Endothelial cell of umbilical vein (primary cell): Measurements from ENCODE around the gene ATP5PB. TPM values are rescaled to one million over a fixed set of nuclear protein-coding genes. Genes with fewer than 3 reads are reported as not detected.

Experiments
- BruUV-seq: library from RNA; stranded (reverse); fragments of 400-500 nt; replicated peaks from 2 replicates; lab custom pipeline; 2021; lab: Mats Ljungman, UMichigan
- CTCF ChIA-PET: fragments of 300-600, 350-600 bp; sonication (Branson Sonifier 250); formaldehyde crosslinking; loops from one replicate; lab custom pipeline; 2021; ENCODE audit warnings: antibody characterized with exemption, inconsistent platforms; lab: Charles Lee
- POLR2A ChIA-PET: fragments of 300-600, 350-600 bp; sonication (Branson Sonifier 250); formaldehyde crosslinking; loops from one replicate; lab custom pipeline; 2021; ENCODE audit warnings: antibody characterized with exemption, inconsistent platforms; lab: Charles Lee
- DNase-seq: peaks from one replicate; pipeline ENCODE4 v3.0.0-alpha.2; 2011; ENCODE audit warnings: low read depth, low spot score
- FAIRE-seq: peaks from 2 replicates; lab custom pipeline; 2011; peaks lifted over from hg19 to GRCh38; lab: Jason Lieb, UNC
- H2AFZ ChIP-seq: 2 replicates; pipeline ENCODE4 v1.6.0; 2012; ENCODE audit warnings: low read depth, low read length, control low read depth, inconsistent platforms
- H3K27ac ChIP-seq: 2 replicates; pipeline ENCODE4 v1.5.1; 2011; ENCODE audit warnings: low read depth, mild to moderate bottlenecking, control low read depth, low read length, moderate library complexity; ENCODE audit not compliant: insufficient read depth
- H3K27me3 ChIP-seq, 2 experiments: 2 replicates each; pipeline versions ENCODE4 v1.6.0 to v1.6.1; 2011; ENCODE audit warnings: low read length in 2 of 2, mixed read lengths in 1 of 2; ENCODE audit not compliant: control insufficient read depth in 2 of 2, insufficient read depth in 2 of 2
- H3K36me3 ChIP-seq, 2 experiments: 2 replicates in 1 of 2; 3 replicates in 1 of 2; pipeline ENCODE4 v1.5.1; 2011; ENCODE audit warnings: low read length in 2 of 2, mild to moderate bottlenecking in 1 of 2, moderate library complexity in 1 of 2; ENCODE audit not compliant: control insufficient read depth in 2 of 2, insufficient read depth in 2 of 2; ENCODE audit errors: extremely low read depth in 1 of 2
- H3K4me1 ChIP-seq: 3 replicates; pipeline ENCODE4 v1.5.1; 2011; ENCODE audit warnings: mild to moderate bottlenecking, low read length; ENCODE audit not compliant: control insufficient read depth, insufficient read depth; ENCODE audit errors: extremely low read depth
- H3K4me2 ChIP-seq: 2 replicates; pipeline ENCODE4 v1.6.1; 2011; ENCODE audit warnings: low read length, control low read depth, mixed read lengths; ENCODE audit not compliant: insufficient read depth
- H3K4me3 ChIP-seq, 3 experiments: fragments of 200-600 bp in 1 of 3; sonication (generic), shearing (Covaris generic) in 1 of 3; replicated peaks in 1 of 3; 2 replicates each; pipeline ENCODE4 v1.5.1; 2011 to 2016; ENCODE audit warnings: control low read depth in 3 of 3, low read length in 3 of 3, mild to moderate bottlenecking in 2 of 3, inconsistent platforms in 1 of 3, low read depth in 1 of 3, moderate library complexity in 1 of 3; ENCODE audit not compliant: insufficient read depth in 1 of 3
- H3K79me2 ChIP-seq: 2 replicates; pipeline ENCODE4 v1.6.0; 2012; ENCODE audit warnings: low read length, inconsistent platforms; ENCODE audit not compliant: control insufficient read depth, insufficient read depth
- H3K9ac ChIP-seq: replicated peaks from 2 replicates; pipeline ENCODE3; 2011; ENCODE audit warnings: low read length, control low read depth; ENCODE audit not compliant: insufficient read depth; ENCODE audit errors: extremely low read depth
- H3K9me1 ChIP-seq: replicated peaks from 3 replicates; pipeline ENCODE4 v1.6.0; 2011; ENCODE audit warnings: mild to moderate bottlenecking, low read length; ENCODE audit not compliant: control insufficient read depth, insufficient read depth; ENCODE audit errors: extremely low read depth
- H3K9me3 ChIP-seq: replicated peaks from 2 replicates; pipeline ENCODE4 v1.5.1; 2012; ENCODE audit warnings: low read length, inconsistent platforms; ENCODE audit not compliant: control insufficient read depth, insufficient read depth
- H4K20me1 ChIP-seq: replicated peaks from 2 replicates; pipeline ENCODE3; 2011; ENCODE audit warnings: mild to moderate bottlenecking, low read length; ENCODE audit not compliant: control insufficient read depth, insufficient read depth; ENCODE audit errors: extremely low read depth
- EZH2 ChIP-seq: IDR thresholded peaks from 2 replicates; pipeline ENCODE4 v1.6.1; 2012; ENCODE audit warnings: borderline replicate concordance, low read depth, mild to moderate bottlenecking, moderate library complexity, low read length, inconsistent platforms; ENCODE audit not compliant: severe bottlenecking
- FOS ChIP-seq: IDR thresholded peaks from 2 replicates; pipeline ENCODE4 v1.6.1; 2011; ENCODE audit warnings: mild to moderate bottlenecking, low read length, moderate library complexity, borderline replicate concordance; ENCODE audit not compliant: insufficient read depth
- GATA2 ChIP-seq: IDR thresholded peaks from 2 replicates; pipeline ENCODE4 v1.7.0; 2011; ENCODE audit warnings: low read depth, mild to moderate bottlenecking, moderate library complexity, mixed read lengths, low read length; ENCODE audit not compliant: insufficient read length, insufficient read depth
- JUN ChIP-seq: IDR thresholded peaks from 2 replicates; pipeline ENCODE4 v1.6.1; 2011; ENCODE audit warnings: borderline replicate concordance, low read depth; ENCODE audit not compliant: insufficient read length, insufficient read depth
- MYC ChIP-seq: IDR thresholded peaks from one replicate; pipeline ENCODE4 v1.6.1; 2011; ENCODE audit warnings: mild to moderate bottlenecking, low read depth, low read length
- POLR2A ChIP-seq: IDR thresholded peaks from 2 replicates; pipeline ENCODE4 v1.6.1; 2012; ENCODE audit warnings: low read depth, mild to moderate bottlenecking, control low read depth, low read length
- POLR2AphosphoS5 ChIP-seq: IDR thresholded peaks from 2 replicates; pipeline ENCODE4 v1.6.1; 2012; ENCODE audit warnings: low read depth, mild to moderate bottlenecking, control low read depth, low read length, moderate library complexity; ENCODE audit not compliant: insufficient read depth
- dilution Hi-C: fragments of 300-500 bp; cut with MboI; formaldehyde crosslinking; loops from one replicate; pipeline ENCODE4 v1.15.0; 2019; ENCODE audit warnings: low sequenced_read_pairs; ENCODE audit not compliant: extremely low pct_ligation_motif_present
- intact Hi-C: fragments of 100-400 bp; cut with micrococcal nuclease; formaldehyde crosslinking; loops from one replicate; pipeline ENCODE4 v1.10.0; 2022
- polyA plus RNA-seq, 4 experiments: library from polyadenylated mRNA; depleted of rRNA in 3 of 4; stranded (reverse) in 3 of 4; unstranded in 1 of 4; fragments of >200 nt; gene quantifications; 2 replicates each; pipeline versions ENCODE4 v1.2.1 to v1.2.3, GENCODE V29; 2011 to 2012; ENCODE audit warnings: missing spikeins in 1 of 4
- total RNA-seq: library from RNA; stranded (reverse); gene quantifications from 2 replicates; pipeline ENCODE4 v1.2.3, GENCODE V29; 2021
- TF ChIP-seq, protein P1 (sequence below), 2 donors: IDR thresholded peaks; 1 replicate in 1 of 2; 2 replicates in 1 of 2; pipeline ENCODE4 v1.5.1; 2011; ENCODE audit warnings: low read length in 2 of 2, mild to moderate bottlenecking in 2 of 2, moderate library complexity in 2 of 2, control low read depth in 1 of 2, inconsistent platforms in 1 of 2, low read depth in 1 of 2; ENCODE audit not compliant: insufficient read depth in 1 of 2; ENCODE audit errors: extremely low read depth in 1 of 2
- TF ChIP-seq, protein P2 (sequence below): IDR thresholded peaks from 2 replicates; pipeline ENCODE4 v1.6.1; 2011; ENCODE audit not compliant: insufficient read depth, insufficient read length

The ATP5PB gene
- total and polyA plus RNA-seq, 2 donors (not counting 3 experiments of a cell fraction or from before 2014, with no cell fraction given): 231 to 244 TPM

DNA sequence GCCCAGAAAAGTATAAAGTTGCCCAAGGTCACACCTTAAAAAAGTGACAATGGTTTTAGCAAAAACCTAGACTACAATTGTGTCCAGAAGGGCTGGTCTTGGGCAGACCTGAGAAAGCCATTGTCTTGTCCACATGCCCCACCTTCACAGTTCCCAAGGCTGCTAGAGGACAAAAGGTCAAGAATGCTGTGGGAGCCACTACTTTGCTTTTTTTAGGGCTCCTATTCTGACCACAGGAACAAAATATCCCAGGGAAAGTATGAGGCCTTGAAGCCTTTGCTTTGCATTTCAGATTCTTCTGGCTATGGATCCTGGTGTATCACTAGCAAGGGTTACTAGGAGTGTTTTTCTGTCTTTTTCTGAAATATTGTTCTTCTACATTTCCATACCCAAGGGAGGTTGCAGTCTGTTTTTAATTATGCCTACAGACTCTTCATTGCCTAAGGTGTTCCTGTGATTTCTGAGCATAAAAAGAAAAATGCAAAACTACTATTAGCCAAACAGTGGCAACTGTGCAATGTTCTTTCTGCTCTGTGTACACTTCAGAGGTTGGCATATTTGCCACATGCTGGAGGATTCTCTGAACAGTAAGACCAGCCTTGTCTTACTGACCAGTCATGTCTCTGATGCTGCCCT, 35.2 kb downstream of the ATP5PB start:
- H3K4me3 ChIP-seq: no peak overlapping the region
- no peaks in the 10 kb centered on the region for H3K9me3 ChIP-seq
- no peaks in the 10 kb centered on the region for H3K36me3 ChIP-seq
- H3K4me1 ChIP-seq: no peaks in the 10 kb centered on the region
- H3K27ac ChIP-seq: no peak overlapping the region
- no peaks in the 10 kb centered on the region for H4K20me1 ChIP-seq
- no peak overlapping the region for H3K4me2 ChIP-seq
- no peak for FAIRE-seq
- DNase-seq: no peak
- H3K27me3 ChIP-seq: peaks cover 2 to 10% of the 10 kb centered on the region in 2 experiments
- intact Hi-C loops (loop anchor here (5.0 kb wide), 1 partner anchor 883 kb away; no protein-coding TSS in a partner anchor), dilution Hi-C loops (no loop called here)
- BruUV-seq: no TSS peak
- H3K9ac ChIP-seq: no peak overlapping the region
- H3K9me1 ChIP-seq: no peaks in the 10 kb centered on the region
- no peak overlapping the region for H2AFZ ChIP-seq
- no peaks in the 10 kb centered on the region for H3K79me2 ChIP-seq
- TF ChIP-seq, protein P1, sequence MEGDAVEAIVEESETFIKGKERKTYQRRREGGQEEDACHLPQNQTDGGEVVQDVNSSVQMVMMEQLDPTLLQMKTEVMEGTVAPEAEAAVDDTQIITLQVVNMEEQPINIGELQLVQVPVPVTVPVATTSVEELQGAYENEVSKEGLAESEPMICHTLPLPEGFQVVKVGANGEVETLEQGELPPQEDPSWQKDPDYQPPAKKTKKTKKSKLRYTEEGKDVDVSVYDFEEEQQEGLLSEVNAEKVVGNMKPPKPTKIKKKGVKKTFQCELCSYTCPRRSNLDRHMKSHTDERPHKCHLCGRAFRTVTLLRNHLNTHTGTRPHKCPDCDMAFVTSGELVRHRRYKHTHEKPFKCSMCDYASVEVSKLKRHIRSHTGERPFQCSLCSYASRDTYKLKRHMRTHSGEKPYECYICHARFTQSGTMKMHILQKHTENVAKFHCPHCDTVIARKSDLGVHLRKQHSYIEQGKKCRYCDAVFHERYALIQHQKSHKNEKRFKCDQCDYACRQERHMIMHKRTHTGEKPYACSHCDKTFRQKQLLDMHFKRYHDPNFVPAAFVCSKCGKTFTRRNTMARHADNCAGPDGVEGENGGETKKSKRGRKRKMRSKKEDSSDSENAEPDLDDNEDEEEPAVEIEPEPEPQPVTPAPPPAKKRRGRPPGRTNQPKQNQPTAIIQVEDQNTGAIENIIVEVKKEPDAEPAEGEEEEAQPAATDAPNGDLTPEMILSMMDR (IDR thresholded peaks at IDR 0.05; ENCODE audit: extremely low read depth in 1 of 2, insufficient read depth in 1 of 2, low read depth in 1 of 2, low read length in 2 of 2): no peak
- TF ChIP-seq POLR2A (no peak), FOS (no peak), JUN (no peak), EZH2 (no peak), GATA2 (no peak), POLR2AphosphoS5 (no peak), MYC (no peak)
- TF ChIP-seq, protein P2, sequence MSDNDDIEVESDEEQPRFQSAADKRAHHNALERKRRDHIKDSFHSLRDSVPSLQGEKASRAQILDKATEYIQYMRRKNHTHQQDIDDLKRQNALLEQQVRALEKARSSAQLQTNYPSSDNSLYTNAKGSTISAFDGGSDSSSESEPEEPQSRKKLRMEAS: no peak
- ChIA-PET POLR2A (no interaction called here), CTCF (interaction anchor here (1.1 to 2.1 kb wide), 4 partner anchors 11 to 263 kb away, joined by 3 to 12 read pairs (median 4); no protein-coding TSS in a partner anchor)
